Measurements from ENCODE around the gene GOLGA8S.
"Not testable (repeated sequence)": the region's sequence is repeated elsewhere in the genome, so short reads cannot be mapped to it uniquely, and the experiment has no call there.

DNA sequence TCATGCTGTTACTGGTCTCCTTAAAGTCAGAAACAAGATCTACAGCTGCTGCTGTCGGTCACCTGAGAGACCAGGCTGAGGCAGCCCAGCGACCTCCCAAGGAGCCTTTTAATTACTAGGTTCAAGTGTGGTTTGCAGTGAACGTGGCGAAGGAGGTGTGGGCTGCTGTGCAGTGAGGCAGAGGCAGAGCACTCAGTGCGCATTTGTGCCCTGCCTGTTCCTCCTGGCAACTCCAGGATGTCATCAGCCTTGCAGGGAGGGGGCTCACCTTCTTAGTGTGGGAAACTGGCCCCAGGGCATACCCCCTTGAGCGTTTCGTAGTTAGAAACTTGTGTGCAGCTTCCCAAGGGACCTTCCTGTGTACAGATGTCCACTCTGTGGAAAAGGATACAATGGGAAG is 26.6 kb downstream of the GOLGA8S start:
- not testable (repeated sequence) for TF ChIP-seq EP300 (conservative IDR thresholded peaks at IDR 0.05; ENCODE audit: poor library complexity, severe bottlenecking); POLR2AphosphoS5 (IDR thresholded peaks at IDR 0.05); EZH2 (IDR thresholded peaks at IDR 0.05; ENCODE audit: borderline replicate concordance, insufficient read depth, low read length, poor library complexity, severe bottlenecking); TAF1 (IDR thresholded peaks at IDR 0.05; ENCODE audit: low read depth)
- TF ChIP-seq, protein P1, sequence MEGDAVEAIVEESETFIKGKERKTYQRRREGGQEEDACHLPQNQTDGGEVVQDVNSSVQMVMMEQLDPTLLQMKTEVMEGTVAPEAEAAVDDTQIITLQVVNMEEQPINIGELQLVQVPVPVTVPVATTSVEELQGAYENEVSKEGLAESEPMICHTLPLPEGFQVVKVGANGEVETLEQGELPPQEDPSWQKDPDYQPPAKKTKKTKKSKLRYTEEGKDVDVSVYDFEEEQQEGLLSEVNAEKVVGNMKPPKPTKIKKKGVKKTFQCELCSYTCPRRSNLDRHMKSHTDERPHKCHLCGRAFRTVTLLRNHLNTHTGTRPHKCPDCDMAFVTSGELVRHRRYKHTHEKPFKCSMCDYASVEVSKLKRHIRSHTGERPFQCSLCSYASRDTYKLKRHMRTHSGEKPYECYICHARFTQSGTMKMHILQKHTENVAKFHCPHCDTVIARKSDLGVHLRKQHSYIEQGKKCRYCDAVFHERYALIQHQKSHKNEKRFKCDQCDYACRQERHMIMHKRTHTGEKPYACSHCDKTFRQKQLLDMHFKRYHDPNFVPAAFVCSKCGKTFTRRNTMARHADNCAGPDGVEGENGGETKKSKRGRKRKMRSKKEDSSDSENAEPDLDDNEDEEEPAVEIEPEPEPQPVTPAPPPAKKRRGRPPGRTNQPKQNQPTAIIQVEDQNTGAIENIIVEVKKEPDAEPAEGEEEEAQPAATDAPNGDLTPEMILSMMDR (IDR thresholded peaks at IDR 0.05; ENCODE audit: poor library complexity, severe bottlenecking), result not testable (repeated sequence)
- TF ChIP-seq, protein P2, sequence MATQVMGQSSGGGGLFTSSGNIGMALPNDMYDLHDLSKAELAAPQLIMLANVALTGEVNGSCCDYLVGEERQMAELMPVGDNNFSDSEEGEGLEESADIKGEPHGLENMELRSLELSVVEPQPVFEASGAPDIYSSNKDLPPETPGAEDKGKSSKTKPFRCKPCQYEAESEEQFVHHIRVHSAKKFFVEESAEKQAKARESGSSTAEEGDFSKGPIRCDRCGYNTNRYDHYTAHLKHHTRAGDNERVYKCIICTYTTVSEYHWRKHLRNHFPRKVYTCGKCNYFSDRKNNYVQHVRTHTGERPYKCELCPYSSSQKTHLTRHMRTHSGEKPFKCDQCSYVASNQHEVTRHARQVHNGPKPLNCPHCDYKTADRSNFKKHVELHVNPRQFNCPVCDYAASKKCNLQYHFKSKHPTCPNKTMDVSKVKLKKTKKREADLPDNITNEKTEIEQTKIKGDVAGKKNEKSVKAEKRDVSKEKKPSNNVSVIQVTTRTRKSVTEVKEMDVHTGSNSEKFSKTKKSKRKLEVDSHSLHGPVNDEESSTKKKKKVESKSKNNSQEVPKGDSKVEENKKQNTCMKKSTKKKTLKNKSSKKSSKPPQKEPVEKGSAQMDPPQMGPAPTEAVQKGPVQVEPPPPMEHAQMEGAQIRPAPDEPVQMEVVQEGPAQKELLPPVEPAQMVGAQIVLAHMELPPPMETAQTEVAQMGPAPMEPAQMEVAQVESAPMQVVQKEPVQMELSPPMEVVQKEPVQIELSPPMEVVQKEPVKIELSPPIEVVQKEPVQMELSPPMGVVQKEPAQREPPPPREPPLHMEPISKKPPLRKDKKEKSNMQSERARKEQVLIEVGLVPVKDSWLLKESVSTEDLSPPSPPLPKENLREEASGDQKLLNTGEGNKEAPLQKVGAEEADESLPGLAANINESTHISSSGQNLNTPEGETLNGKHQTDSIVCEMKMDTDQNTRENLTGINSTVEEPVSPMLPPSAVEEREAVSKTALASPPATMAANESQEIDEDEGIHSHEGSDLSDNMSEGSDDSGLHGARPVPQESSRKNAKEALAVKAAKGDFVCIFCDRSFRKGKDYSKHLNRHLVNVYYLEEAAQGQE (IDR thresholded peaks at IDR 0.05; ENCODE audit: borderline replicate concordance), result not testable (repeated sequence)

Data from neural cell (in vitro differentiated cells).